Nucleus accumbens (tissue), 56 donors: ENCODE data around the gene AP2S1.
A peak's percentile ranks its signal among the peaks of the same experiment; 100 is the strongest.
"Not testable (repeated sequence)": the region's sequence is repeated elsewhere in the genome, so short reads cannot be mapped to it uniquely, and the experiment has no call there.

Experiments used
- DNase-seq, 56 donors: peaks; one replicate each; lab custom pipeline; 2025; lab: John Stamatoyannopoulos, UW

Gene AP2S1

GRCh38 chr19:46812977-46813838 is 37.4 kb downstream of the AP2S1 start:
- DNase-seq, result peak in 2 of 56 donors; percentile 6 to 11

- no peak for DNase-seq
Measured at GRCh38 chr19:46809534-46810272, 40.9 kb downstream of the AP2S1 start.

DNA sequence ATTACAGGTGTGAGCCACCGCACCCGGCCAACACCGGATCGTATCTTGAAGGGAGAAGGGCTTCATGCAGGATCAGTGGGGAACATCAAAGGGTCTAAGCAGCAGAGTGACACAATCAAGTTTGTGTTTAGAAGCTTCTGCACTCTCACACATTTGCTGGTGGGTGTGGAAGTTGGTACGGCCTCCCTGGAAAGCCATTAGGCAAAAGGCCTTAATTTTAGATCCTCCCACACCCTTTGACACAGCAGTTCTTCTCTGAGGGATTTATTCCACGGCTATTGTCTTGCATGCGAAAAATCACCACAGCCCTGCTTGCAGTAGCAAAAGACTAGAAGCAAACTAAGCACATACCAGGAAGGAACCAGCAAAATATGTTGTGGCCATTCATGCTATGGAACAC is 44.0 kb downstream of the AP2S1 start:
- no peak for DNase-seq

GRCh38 chr19:46804432-46804831 is 46.2 kb downstream of the AP2S1 start:
- DNase-seq, result not testable (repeated sequence)

DNA sequence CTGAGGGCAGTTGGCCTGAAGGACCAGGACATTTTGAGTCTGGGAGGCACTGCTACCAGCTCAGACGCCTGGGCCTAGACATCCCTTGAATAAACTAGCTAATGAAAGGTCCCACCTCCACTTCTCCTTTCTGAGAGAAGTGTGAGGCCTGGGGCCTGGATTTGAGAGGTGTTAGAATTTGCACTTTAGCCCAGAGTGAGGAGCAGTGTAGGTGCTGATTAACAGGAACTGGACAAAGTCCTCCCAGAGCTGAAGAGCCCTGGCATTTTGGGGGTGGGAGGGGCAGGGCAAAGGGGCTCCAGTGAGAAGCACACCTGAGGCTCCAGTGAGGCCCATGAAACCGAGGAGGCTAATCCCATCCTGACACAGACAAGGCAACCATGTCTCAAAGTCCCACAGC is 47.1 kb downstream of the AP2S1 start:
- DNase-seq, result no peak

- no peak for DNase-seq
Measured at GRCh38 chr19:46802152-46802551, 48.5 kb downstream of the AP2S1 start.

- DNase-seq, result no peak
Measured at GRCh38 chr19:46798713-46799112, 51.9 kb downstream of the AP2S1 start.

- no peak for DNase-seq
Measured at GRCh38 chr19:46797881-46798280, 52.8 kb downstream of the AP2S1 start.

DNA sequence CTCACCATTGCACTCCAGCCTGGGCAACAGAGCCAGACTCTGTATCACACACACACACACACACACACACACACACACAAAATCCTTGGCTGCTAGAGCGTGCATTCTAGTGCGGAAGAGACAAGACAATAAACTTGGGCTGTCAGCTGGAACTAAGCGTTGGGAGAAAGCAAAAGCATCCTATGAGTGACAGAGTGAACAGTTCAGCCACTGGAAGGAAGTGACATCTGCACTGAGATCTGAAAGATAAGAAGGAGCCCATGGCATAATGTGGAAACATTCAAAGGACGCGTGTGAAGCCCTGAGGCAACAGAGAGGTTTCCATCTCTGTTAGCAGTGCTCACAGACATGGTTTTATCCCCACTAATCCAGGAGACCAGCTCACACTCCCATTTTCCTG is 58.7 kb downstream of the AP2S1 start:
- DNase-seq, result no peak

- no peak for DNase-seq
Measured at GRCh38 chr19:46789371-46789770, 61.3 kb downstream of the AP2S1 start.

- DNase-seq, result no peak
Measured at GRCh38 chr19:46788968-46789338, 61.7 kb downstream of the AP2S1 start.

DNA sequence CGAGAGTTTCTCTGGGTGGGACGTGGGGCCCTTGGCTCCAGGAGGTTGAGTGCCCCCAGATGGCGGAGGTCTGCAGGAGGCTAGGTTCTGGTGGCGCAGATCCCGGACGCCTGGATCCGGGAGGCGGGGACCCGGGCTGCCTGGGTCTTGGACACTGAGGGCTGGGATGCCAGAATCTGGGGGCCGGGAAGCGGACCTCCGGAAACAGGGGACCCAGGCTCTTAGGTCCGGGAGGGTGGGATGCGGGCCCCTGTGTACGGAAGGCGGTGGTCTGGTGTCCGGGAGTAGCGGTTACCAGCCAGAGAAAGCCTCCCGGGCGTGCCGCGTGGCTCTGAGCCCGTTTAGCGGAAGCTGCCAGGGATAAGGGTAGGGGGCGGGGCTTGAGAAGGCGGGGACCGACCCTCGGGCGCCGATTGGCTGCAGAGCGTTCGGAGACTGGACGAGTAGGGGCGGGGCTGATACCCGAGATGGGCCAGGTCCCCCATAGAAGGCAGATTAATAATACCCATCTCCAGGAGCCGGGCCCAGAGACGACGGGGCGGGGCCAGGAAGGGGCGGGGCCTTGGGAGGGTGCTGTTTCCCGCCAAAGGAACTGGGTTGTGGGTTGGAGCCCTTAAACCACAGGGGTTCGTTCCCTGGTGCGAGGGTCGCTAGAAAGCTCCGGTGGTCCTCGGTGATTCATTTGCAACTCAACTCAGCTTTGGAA is 62.2 kb downstream of the AP2S1 start, which contains the start of gene SLC1A5:
SLC1A5 (minus strand) TSS at position 333 of the 706 bp plus-strand sequence. CDS start 629 bp downstream, outside the sequence.
- DNase-seq, result peak in 53 of 56 donors; percentile 6 to 87 (median 46)
